ENCODE data around the gene SERPINA4.

SERPINA4 gene

GRCh38 chr14:94524093-94524492 lies 37.1 kb upstream of the SERPINA4 start:
- no peak for TF ChIP-seq FOXP2 (optimal IDR thresholded peaks at IDR 0.05; ENCODE audit: borderline replicate concordance, extremely low read depth, extremely low read length, insufficient read depth)
- TF ChIP-seq POLR2AphosphoS5 (IDR thresholded peaks at IDR 0.05; ENCODE audit: low read depth, low read length), result no peak
- TF ChIP-seq REST (IDR thresholded peaks at IDR 0.05; ENCODE audit: insufficient read depth in 1 of 2, low read depth in 2 of 2, low read length in 2 of 2), result no peak
- no peak for TF ChIP-seq SIN3A (IDR thresholded peaks at IDR 0.05; ENCODE audit: borderline replicate concordance, insufficient read depth, low read length)
- no peak for TF ChIP-seq TAF1 (IDR thresholded peaks at IDR 0.05; ENCODE audit: borderline replicate concordance, insufficient read depth, low read length)

- TF ChIP-seq REST (IDR thresholded peaks at IDR 0.05; ENCODE audit: insufficient read depth in 1 of 2, low read depth in 2 of 2, low read length in 2 of 2) (no peak), SIN3A (IDR thresholded peaks at IDR 0.05; ENCODE audit: borderline replicate concordance, insufficient read depth, low read length) (no peak), TAF1 (IDR thresholded peaks at IDR 0.05; ENCODE audit: borderline replicate concordance, insufficient read depth, low read length) (no peak), POLR2AphosphoS5 (IDR thresholded peaks at IDR 0.05; ENCODE audit: low read depth, low read length) (no peak), FOXP2 (optimal IDR thresholded peaks at IDR 0.05; ENCODE audit: borderline replicate concordance, extremely low read depth, extremely low read length, insufficient read depth) (no peak)
These were observed 30.1 kb upstream of the SERPINA4 start for GRCh38 chr14:94531187-94531586.

- no peak for TF ChIP-seq SIN3A (IDR thresholded peaks at IDR 0.05; ENCODE audit: borderline replicate concordance, insufficient read depth, low read length)
- TF ChIP-seq FOXP2 (optimal IDR thresholded peaks at IDR 0.05; ENCODE audit: borderline replicate concordance, extremely low read depth, extremely low read length, insufficient read depth), result no peak
- TF ChIP-seq TAF1 (IDR thresholded peaks at IDR 0.05; ENCODE audit: borderline replicate concordance, insufficient read depth, low read length), result no peak
These were observed 28.8 kb upstream of the SERPINA4 start for GRCh38 chr14:94532447-94532846.

- TF ChIP-seq POLR2AphosphoS5 (IDR thresholded peaks at IDR 0.05; ENCODE audit: low read depth, low read length) (no peak), REST (IDR thresholded peaks at IDR 0.05; ENCODE audit: insufficient read depth in 1 of 2, low read depth in 2 of 2, low read length in 2 of 2) (no peak), SIN3A (IDR thresholded peaks at IDR 0.05; ENCODE audit: borderline replicate concordance, insufficient read depth, low read length) (no peak), TAF1 (IDR thresholded peaks at IDR 0.05; ENCODE audit: borderline replicate concordance, insufficient read depth, low read length) (no peak), FOXP2 (optimal IDR thresholded peaks at IDR 0.05; ENCODE audit: borderline replicate concordance, extremely low read depth, extremely low read length, insufficient read depth) (no peak)
These were observed 25.7 kb upstream of the SERPINA4 start for GRCh38 chr14:94535506-94535905.

- TF ChIP-seq TAF1 (IDR thresholded peaks at IDR 0.05; ENCODE audit: borderline replicate concordance, insufficient read depth, low read length), result no peak
- no peak for TF ChIP-seq REST (IDR thresholded peaks at IDR 0.05; ENCODE audit: insufficient read depth in 1 of 2, low read depth in 2 of 2, low read length in 2 of 2)
- no peak for TF ChIP-seq POLR2AphosphoS5 (IDR thresholded peaks at IDR 0.05; ENCODE audit: low read depth, low read length)
These were observed 24.4 kb upstream of the SERPINA4 start for GRCh38 chr14:94536836-94537235.

All from PFSK-1 (cell line).